Smooth muscle cell (in vitro differentiated cells): ENCODE results near the gene NLGN3. TPM values are rescaled to one million over a fixed set of nuclear protein-coding genes. Genes with fewer than 3 reads are reported as not detected.

Source experiments
- DNase-seq: peaks from one replicate; lab custom pipeline; 2025; ENCODE audit not compliant: unreplicated experiment; lab: John Stamatoyannopoulos, UW
- H2AFZ ChIP-seq: fragments of 200-600 bp; sonication (generic); 2 replicates; pipeline ENCODE4 v1.6.0; 2016; ENCODE audit warnings: antibody characterized with exemption, low read depth, mild to moderate bottlenecking
- H3F3A ChIP-seq: fragments of 200-600 bp; sonication (generic); 2 replicates; pipeline ENCODE4 v1.6.0; 2017; ENCODE audit warnings: antibody characterized with exemption, low read depth
- H3K27ac ChIP-seq: fragments of 200-600 bp; sonication (generic); 2 replicates; pipeline ENCODE4 v1.5.1; 2016; ENCODE audit warnings: low read depth, mild to moderate bottlenecking
- H3K27me3 ChIP-seq: fragments of 200-600 bp; sonication (generic); 2 replicates; pipeline ENCODE4 v1.6.1; 2016; ENCODE audit warnings: low read depth, mild to moderate bottlenecking
- H3K36me3 ChIP-seq: fragments of 200-600 bp; sonication (generic); 2 replicates; pipeline ENCODE4 v1.5.1; 2016; ENCODE audit warnings: low read depth
- H3K4me1 ChIP-seq: fragments of 200-600 bp; sonication (generic); 2 replicates; pipeline ENCODE4 v1.5.1; 2016; ENCODE audit warnings: low read depth
- H3K4me2 ChIP-seq: fragments of 200-600 bp; sonication (generic); 2 replicates; pipeline ENCODE4 v1.6.0; 2016; ENCODE audit warnings: mild to moderate bottlenecking
- H3K4me3 ChIP-seq: fragments of 200-600 bp; sonication (generic); 2 replicates; pipeline ENCODE4 v1.5.1; 2016; ENCODE audit warnings: mild to moderate bottlenecking
- H3K79me2 ChIP-seq: fragments of 200-600 bp; sonication (generic); 2 replicates; pipeline ENCODE4 v1.6.0; 2016; ENCODE audit warnings: low read depth, mild to moderate bottlenecking
- H3K9ac ChIP-seq: fragments of 200-600 bp; sonication (generic); 2 replicates; pipeline ENCODE4 v1.6.0; 2016; ENCODE audit warnings: low read depth
- H3K9me3 ChIP-seq: fragments of 200-600 bp; sonication (generic); replicated peaks from 2 replicates; pipeline ENCODE4 v1.5.1; 2016; ENCODE audit warnings: low read depth
- H4K20me1 ChIP-seq: fragments of 200-600 bp; sonication (generic); 2 replicates; pipeline ENCODE4 v1.6.0; 2016; ENCODE audit warnings: low read depth
- WGBS: methylation state at CpG from one replicate; pipeline ENCODE4 v1.1.7; 2016; ENCODE audit warnings: low lambda C conversion rate; 5-methylcytosine and 5-hydroxymethylcytosine counted together
- polyA plus RNA-seq: library from polyadenylated mRNA; unstranded; fragments of >200 nt; fragmentation: Nextera tagmentation; extraction: Ambion mirVana; gene quantifications from 2 replicates; pipeline ENCODE4 v1.2.1, GENCODE V29; 2016
- total RNA-seq: library from RNA; depleted of rRNA; stranded (reverse); fragments of >200 nt; gene quantifications from 2 replicates; pipeline ENCODE4 v1.2.3, GENCODE V29; 2014
- TF ChIP-seq, protein P1 (sequence below): fragments of 200-600 bp; sonication (generic); IDR thresholded peaks from 2 replicates; pipeline ENCODE4 v1.5.1; 2017; ENCODE audit warnings: borderline replicate concordance, mild to moderate bottlenecking, antibody characterized with exemption; ENCODE audit not compliant: insufficient read depth, poor library complexity, severe bottlenecking

The NLGN3 gene
- total and polyA plus RNA-seq, 2 experiments from 2014 or later = 0.13 to 1.5 TPM

DNA sequence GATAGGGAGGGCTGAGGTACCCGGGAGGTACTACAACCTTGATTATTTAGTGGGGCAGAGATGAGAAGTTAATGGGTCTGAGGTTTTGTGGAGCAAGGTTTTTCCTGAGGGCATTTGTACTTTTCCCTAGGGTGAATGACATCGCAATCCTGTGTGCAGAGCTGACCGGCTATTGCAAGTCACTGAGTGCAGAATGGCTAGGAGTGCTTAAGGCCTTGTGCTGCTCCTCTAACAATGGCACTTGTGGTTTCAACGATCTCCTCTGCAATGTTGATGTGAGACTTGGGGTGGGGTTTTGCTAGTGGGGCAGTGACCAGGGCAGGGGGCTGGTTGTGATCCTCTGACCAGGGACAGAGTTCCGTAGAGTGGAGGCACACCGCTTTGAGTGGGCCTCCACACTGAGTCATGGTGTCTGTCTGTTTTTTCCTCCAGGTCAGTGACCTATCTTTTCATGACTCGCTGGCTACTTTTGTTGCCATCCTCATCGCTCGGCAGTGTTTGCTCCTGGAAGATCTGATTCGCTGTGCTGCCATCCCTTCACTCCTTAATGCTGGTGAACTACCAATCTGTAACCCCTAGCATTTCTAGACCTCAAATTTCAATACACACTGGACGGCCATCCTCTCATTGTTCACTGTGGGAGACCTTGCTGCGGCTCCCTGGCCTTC, 16.3 kb upstream of the NLGN3 start:
- Histone ChIP-seq H3K4me2 (no peak overlapping the region), H3K79me2 (no peaks in the 10 kb centered on the region), H3K27me3 (no peaks in the 10 kb centered on the region), H3K4me3 (no peak overlapping the region), H2AFZ (no peak overlapping the region), H3K9me3 (no peaks in the 10 kb centered on the region), H4K20me1 (no peaks in the 10 kb centered on the region), H3K4me1 (no peaks in the 10 kb centered on the region), H3K27ac (no peak overlapping the region), H3K9ac (no peak overlapping the region), H3F3A (no peaks in the 10 kb centered on the region), H3K36me3 (no peaks in the 10 kb centered on the region)
- TF ChIP-seq, protein P1, sequence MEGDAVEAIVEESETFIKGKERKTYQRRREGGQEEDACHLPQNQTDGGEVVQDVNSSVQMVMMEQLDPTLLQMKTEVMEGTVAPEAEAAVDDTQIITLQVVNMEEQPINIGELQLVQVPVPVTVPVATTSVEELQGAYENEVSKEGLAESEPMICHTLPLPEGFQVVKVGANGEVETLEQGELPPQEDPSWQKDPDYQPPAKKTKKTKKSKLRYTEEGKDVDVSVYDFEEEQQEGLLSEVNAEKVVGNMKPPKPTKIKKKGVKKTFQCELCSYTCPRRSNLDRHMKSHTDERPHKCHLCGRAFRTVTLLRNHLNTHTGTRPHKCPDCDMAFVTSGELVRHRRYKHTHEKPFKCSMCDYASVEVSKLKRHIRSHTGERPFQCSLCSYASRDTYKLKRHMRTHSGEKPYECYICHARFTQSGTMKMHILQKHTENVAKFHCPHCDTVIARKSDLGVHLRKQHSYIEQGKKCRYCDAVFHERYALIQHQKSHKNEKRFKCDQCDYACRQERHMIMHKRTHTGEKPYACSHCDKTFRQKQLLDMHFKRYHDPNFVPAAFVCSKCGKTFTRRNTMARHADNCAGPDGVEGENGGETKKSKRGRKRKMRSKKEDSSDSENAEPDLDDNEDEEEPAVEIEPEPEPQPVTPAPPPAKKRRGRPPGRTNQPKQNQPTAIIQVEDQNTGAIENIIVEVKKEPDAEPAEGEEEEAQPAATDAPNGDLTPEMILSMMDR = no peak
- no peak for DNase-seq
- WGBS = 77% methylated on average over 12 of the region's 12 CpGs

DNA sequence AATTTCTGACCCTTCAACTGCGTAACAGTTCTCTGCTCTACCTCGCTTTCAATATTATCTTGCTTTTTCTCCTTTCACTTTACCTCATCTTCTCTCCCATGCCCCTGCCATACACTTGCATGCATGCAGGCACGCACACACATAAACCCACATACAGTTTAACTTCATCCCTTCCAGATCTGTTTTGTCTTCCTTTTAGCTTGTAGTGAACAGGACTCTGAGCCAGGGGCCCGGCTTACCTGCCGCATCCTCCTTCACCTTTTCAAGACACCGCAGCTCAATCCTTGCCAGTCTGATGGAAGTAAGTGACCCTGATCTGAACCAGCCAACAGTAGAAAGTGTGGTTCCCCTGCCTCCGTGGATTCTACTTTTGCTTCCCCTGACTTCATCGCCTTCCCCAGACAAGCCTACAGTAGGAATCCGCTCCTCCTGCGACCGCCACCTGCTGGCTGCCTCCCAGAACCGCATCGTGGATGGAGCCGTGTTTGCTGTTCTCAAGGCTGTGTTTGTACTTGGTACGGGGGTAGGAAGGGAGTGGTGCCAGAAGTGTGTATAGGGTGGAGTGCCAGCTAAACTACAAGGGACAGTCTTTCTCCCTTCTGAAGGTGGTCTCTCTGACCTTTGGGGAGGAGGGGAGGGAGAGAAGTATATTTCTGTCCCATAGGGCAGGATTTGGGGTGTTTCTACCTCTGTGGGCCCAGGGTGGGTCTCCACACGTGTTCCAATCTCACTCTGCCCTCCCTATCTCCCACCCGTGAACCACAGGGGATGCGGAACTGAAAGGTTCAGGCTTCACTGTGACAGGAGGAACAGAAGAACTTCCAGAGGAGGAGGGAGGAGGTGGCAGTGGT, 15.5 kb upstream of the NLGN3 start:
- no peaks in the 10 kb centered on the region for H4K20me1 ChIP-seq
- no peak overlapping the region for H3K27ac ChIP-seq
- no peak overlapping the region for H3K4me3 ChIP-seq
- no peak overlapping the region for H3K9ac ChIP-seq
- H3K9me3 ChIP-seq = no peaks in the 10 kb centered on the region
- no peak overlapping the region for H2AFZ ChIP-seq
- H3K4me2 ChIP-seq = no peak overlapping the region
- TF ChIP-seq, protein P1 = peak; percentile 65
- no peaks in the 10 kb centered on the region for H3F3A ChIP-seq
- H3K36me3 ChIP-seq = no peaks in the 10 kb centered on the region
- no peaks in the 10 kb centered on the region for H3K27me3 ChIP-seq
- no peaks in the 10 kb centered on the region for H3K4me1 ChIP-seq
- peak; percentile 5 for DNase-seq
- H3K79me2 ChIP-seq = no peaks in the 10 kb centered on the region
- 60% methylated on average over 18 of the region's 18 CpGs for WGBS

DNA sequence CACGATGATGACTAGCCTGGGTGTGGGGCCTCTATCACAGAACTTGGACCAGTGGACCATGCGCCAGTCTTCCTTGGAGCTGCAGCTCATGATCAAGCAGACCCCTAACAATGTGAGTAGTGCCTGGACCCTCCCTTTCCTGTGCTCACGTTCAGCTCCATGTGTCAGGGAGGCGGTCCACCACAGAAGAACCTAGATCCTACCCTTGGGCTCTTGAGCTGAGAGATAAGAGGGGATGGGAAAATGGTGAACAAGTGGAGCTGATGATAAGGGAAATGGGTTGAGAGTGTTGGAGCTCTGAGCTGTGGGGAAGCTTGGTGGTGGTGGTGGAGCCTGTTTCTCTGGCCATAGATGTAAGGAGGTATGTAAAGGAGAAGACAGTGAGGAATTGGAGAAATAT, 13.1 kb upstream of the NLGN3 start:
- Histone ChIP-seq H3K27me3 (no peaks in the 10 kb centered on the region), H3K9ac (no peak overlapping the region), H4K20me1 (no peaks in the 10 kb centered on the region), H3K4me2 (no peak overlapping the region), H3K4me1 (no peaks in the 10 kb centered on the region), H3K36me3 (no peaks in the 10 kb centered on the region), H3K27ac (no peak overlapping the region), H3K9me3 (no peaks in the 10 kb centered on the region), H2AFZ (no peak overlapping the region), H3F3A (no peaks in the 10 kb centered on the region), H3K4me3 (no peak overlapping the region), H3K79me2 (no peaks in the 10 kb centered on the region)
- WGBS = 90% methylated on average over 4 of the region's 4 CpGs
- TF ChIP-seq, protein P1 = no peak
- no peak for DNase-seq
